HTERT RPE-1 (cell line): Measurements from ENCODE around the gene SAA2.
"Not testable (repeated sequence)": the region's sequence is repeated elsewhere in the genome, so short reads cannot be mapped to it uniquely, and the experiment has no call there.

Experiments used
- in situ Hi-C: fragments of 300-500 bp; cut with MboI; formaldehyde crosslinking; loops from 4 replicates; pipeline ENCODE4 v1.14.3; 2020; ENCODE audit warnings: low sequenced_read_pairs

Gene SAA2

GRCh38 chr11:18197738-18198137, 50.7 kb downstream of the SAA2 start:
- in situ Hi-C loops = not testable (repeated sequence)

DNA sequence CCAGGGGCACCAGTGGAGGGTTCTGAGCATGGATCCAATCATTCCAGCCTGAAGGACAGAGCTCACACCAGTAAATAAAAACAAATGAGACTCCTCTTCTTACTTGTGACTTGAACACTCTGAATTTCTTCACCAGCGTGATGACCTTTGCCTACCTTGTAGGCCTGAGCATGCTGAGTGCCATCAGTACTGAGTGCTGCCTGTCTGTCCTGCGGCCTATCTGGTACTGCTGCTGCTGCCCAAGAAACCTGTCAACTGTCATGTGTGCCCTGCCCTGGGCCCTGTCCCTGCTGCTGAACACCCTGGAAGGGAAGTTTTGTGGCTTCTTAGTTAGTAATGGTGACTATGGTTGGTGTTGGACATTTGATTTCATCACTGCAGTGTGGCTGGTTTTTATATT, 51.9 kb downstream of the SAA2 start:
- in situ Hi-C loops = no loop called here
